ENCODE results near the gene CDK6. TPM values are rescaled to one million over a fixed set of nuclear protein-coding genes. Genes with fewer than 3 reads are reported as not detected.
A peak's percentile ranks its signal among the peaks of the same experiment; 100 is the strongest.

The CDK6 gene
- total and polyA plus RNA-seq, 10 of the 15 experiments (the other 5 are each of a cell fraction or from before 2014, with no cell fraction given), result 8.0 to 118 (median 45.8) TPM

- TF ChIP-seq SPI1 (IDR thresholded peaks at IDR 0.05; ENCODE audit: borderline replicate concordance, insufficient read depth, low read depth, low read length) (peak; percentile 60), STAT3 (IDR thresholded peaks at IDR 0.05; ENCODE audit: low read depth, low read length) (peak; percentile 93; the same call in 1 of the 2 replicates), FOS (IDR thresholded peaks at IDR 0.05; ENCODE audit: borderline replicate concordance, extremely low read depth, insufficient read length) (no peak), JUND (IDR thresholded peaks at IDR 0.05; ENCODE audit: low read depth, low read length) (peak; percentile 67; the same call in 1 of the 2 replicates), IRF3 (IDR thresholded peaks at IDR 0.05) (no peak), GATAD2B (conservative IDR thresholded peaks at IDR 0.05; ENCODE audit: low read depth) (peak; percentile 79; the same call in 1 of the 2 replicates), IKZF1 (conservative IDR thresholded peaks at IDR 0.05) (peak; percentile 96), BCL3 (IDR thresholded peaks at IDR 0.05; ENCODE audit: borderline replicate concordance, insufficient read depth, low read depth, low read length, poor library complexity, severe bottlenecking) (peak; percentile 96), CBX3 (IDR thresholded peaks at IDR 0.05; ENCODE audit: borderline replicate concordance, low read depth) (no peak), IRF4 (IDR thresholded peaks at IDR 0.05; ENCODE audit: low read depth, low read length) (peak; percentile 70; the same call in 1 of the 2 replicates), ZSCAN29 (IDR thresholded peaks at IDR 0.05) (peak; percentile 60; the same call in 1 of the 2 replicates), MXI1 (IDR thresholded peaks at IDR 0.05; ENCODE audit: low read depth, low read length) (no peak), PML (IDR thresholded peaks at IDR 0.05; ENCODE audit: low read length) (peak; percentile 59; the same call in 1 of the 2 replicates), DPF2 (IDR thresholded peaks at IDR 0.05) (peak; percentile 88), MEF2B (IDR thresholded peaks at IDR 0.05; ENCODE audit: partially characterized antibody, poor library complexity, severe bottlenecking) (peak; percentile 90), SREBF2 (IDR thresholded peaks at IDR 0.05; ENCODE audit: low read length) (no peak)
These were observed 201.4 kb downstream of the CDK6 start (continued) for GRCh38 chr7:92634924-92635519.

Data from GM12878 (cell line).